DMS53 (cell line): ENCODE measurements around the gene CCNG2.
A peak's percentile ranks its signal among the peaks of the same experiment; 100 is the strongest.

Source experiments
- DNase-seq: peaks from one replicate; lab custom pipeline; 2025; lab: John Stamatoyannopoulos, UW

Gene CCNG2

GRCh38 chr4:77204621-77205020, 47.6 kb downstream of the CCNG2 start:
- DNase-seq: no peak

GRCh38 chr4:77209012-77209411, 52.0 kb downstream of the CCNG2 start:
- DNase-seq: no peak

- DNase-seq: peak; percentile 21
Observed at GRCh38 chr4:77209936-77210335, 52.9 kb downstream of the CCNG2 start.

- no peak for DNase-seq
Observed at GRCh38 chr4:77215107-77215506, 58.1 kb downstream of the CCNG2 start.

- no peak for DNase-seq
Observed at GRCh38 chr4:77217526-77217925, 60.5 kb downstream of the CCNG2 start.

GRCh38 chr4:77219266-77219665, 62.3 kb downstream of the CCNG2 start:
- DNase-seq: no peak
